Iris pigment epithelial cell (primary cell): ENCODE results near the gene COPZ1.
"Not testable (repeated sequence)": the region's sequence is repeated elsewhere in the genome, so short reads cannot be mapped to it uniquely, and the experiment has no call there.

Source experiments
- DNase-seq: peaks from one replicate; pipeline ENCODE4 v3.0.0-alpha.2; 2011; ENCODE audit warnings: low read depth

COPZ1 gene

GRCh38 chr12:54294953-54295566 lies 29.9 kb upstream of the COPZ1 start:
- no peak for DNase-seq

GRCh38 chr12:54296393-54297099 lies 28.4 kb upstream of the COPZ1 start:
- no peak for DNase-seq

- no peak for DNase-seq
Observed at GRCh38 chr12:54298904-54299303, 26.0 kb upstream of the COPZ1 start.

GRCh38 chr12:54299515-54300224 lies 25.3 kb upstream of the COPZ1 start:
- DNase-seq = no peak

- no peak for DNase-seq
Observed at GRCh38 chr12:54300225-54300731, 24.7 kb upstream of the COPZ1 start.

- DNase-seq = peak; percentile 77
Observed at GRCh38 chr12:54300732-54301427, 24.1 kb upstream of the COPZ1 start, which contains the start of gene NFE2. Gene NFE2 (minus strand): TSS chr12:54301015. CDS start chr12:54295248, 5,767 bp downstream.

- DNase-seq = no peak
Observed at GRCh38 chr12:54301428-54302048, 23.4 kb upstream of the COPZ1 start.

GRCh38 chr12:54303640-54304039 lies 21.3 kb upstream of the COPZ1 start:
- no peak for DNase-seq

- peak; percentile 67 for DNase-seq
Observed at GRCh38 chr12:54304187-54304810, 20.6 kb upstream of the COPZ1 start.

GRCh38 chr12:54306925-54307741 lies 17.8 kb upstream of the COPZ1 start:
- DNase-seq = peak; percentile 80

- no peak for DNase-seq
Observed at GRCh38 chr12:54311051-54311450, 13.9 kb upstream of the COPZ1 start.

GRCh38 chr12:54312309-54312708 lies 12.6 kb upstream of the COPZ1 start:
- DNase-seq = not testable (repeated sequence)

GRCh38 chr12:54321363-54321762 lies 3.6 kb upstream of the COPZ1 start:
- DNase-seq = no peak

GRCh38 chr12:54325442-54326109 lies 645 bp downstream of the COPZ1 start:
- not testable (repeated sequence) for DNase-seq

GRCh38 chr12:54328595-54329337 lies 3.8 kb downstream of the COPZ1 start:
- no peak for DNase-seq

GRCh38 chr12:54329759-54330158 lies 4.8 kb downstream of the COPZ1 start:
- no peak for DNase-seq

- DNase-seq = no peak
Observed at GRCh38 chr12:54330442-54330841, 5.5 kb downstream of the COPZ1 start.

- no peak for DNase-seq
Observed at GRCh38 chr12:54331461-54331860, 6.5 kb downstream of the COPZ1 start.

- no peak for DNase-seq
Observed at GRCh38 chr12:54333420-54334034, 8.6 kb downstream of the COPZ1 start.
